ENCODE results near the gene DCDC2B.

GRCh38 chr1:32256473-32257226 is 47.8 kb downstream of the DCDC2B start:
- TF ChIP-seq CTCF (IDR thresholded peaks at IDR 0.05): no peak
- TF ChIP-seq POLR2AphosphoS5 (IDR thresholded peaks at IDR 0.05): no peak
